ENCODE measurements around the gene MRTFB. TPM values are rescaled to one million over a fixed set of nuclear protein-coding genes. Genes with fewer than 3 reads are reported as not detected.

The MRTFB gene
- total and polyA plus RNA-seq, 2 of the 13 experiments (the other 11 are each of a cell fraction or from before 2014, with no cell fraction given) = 11.4 to 14.0 TPM

DNA sequence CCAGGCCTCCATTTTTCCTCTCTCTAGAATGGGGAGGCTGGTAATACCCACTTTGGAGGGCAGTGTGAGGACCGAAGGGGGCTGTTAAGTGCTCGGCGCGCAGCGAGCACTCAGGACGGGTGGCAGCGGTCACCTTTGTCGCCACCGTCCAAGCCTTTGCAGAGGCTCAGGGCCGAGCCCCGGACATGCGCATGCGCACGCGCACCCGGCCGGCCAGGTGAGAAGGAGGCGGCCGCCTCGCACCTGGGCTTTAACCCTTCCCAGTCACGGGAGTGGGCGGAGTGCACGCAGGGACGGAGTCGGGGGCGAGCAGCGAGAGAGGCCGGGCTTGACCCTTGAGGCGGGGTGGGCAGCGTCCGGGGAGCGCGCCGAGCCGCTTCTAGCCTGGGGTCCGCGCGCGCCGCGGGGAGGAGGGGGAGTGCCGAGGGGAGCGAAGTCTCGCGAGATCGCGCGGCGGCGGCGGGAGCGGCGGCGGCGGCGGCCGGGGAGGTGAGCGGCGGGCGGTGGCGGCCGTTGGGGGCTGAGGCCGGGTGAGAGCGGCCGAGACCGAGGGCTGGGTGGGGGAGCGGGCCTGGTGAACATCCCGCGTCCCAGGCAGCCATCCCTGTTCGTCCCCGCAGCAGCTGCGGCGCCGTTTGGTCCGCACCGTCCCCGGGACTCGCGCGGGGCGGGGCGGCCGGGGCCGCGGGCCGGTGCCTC lies at the start of gene MRTFB (continued):
- peak; percentile 9; the same call in 1 of the 2 replicates for TF ChIP-seq ZNF644 (CRISPR knock-in tag; IDR thresholded peaks at IDR 0.05; ENCODE audit: low read depth)
- TF ChIP-seq, protein P1, sequence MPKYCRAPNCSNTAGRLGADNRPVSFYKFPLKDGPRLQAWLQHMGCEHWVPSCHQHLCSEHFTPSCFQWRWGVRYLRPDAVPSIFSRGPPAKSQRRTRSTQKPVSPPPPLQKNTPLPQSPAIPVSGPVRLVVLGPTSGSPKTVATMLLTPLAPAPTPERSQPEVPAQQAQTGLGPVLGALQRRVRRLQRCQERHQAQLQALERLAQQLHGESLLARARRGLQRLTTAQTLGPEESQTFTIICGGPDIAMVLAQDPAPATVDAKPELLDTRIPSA (CRISPR knock-in tag; IDR thresholded peaks at IDR 0.05; ENCODE audit: borderline replicate concordance) = no peak; the same call in 1 of the 2 replicates
- peak in 1 of 2 experiments; percentile 38; a peak in 2 of 4 replicates for TF ChIP-seq EP300 (IDR thresholded peaks at IDR 0.05; ENCODE audit: low read depth in 2 of 2, low read length in 2 of 2)
- TF ChIP-seq EP300 (CRISPR knock-in tag; IDR thresholded peaks at IDR 0.05; ENCODE audit: borderline replicate concordance) = no peak
- TF ChIP-seq ZNF441 (CRISPR knock-in tag; IDR thresholded peaks at IDR 0.05; ENCODE audit: borderline replicate concordance) = peak; percentile 96
- no peak for TF ChIP-seq RARG (CRISPR knock-in tag; IDR thresholded peaks at IDR 0.05; ENCODE audit: low read depth)
- TF ChIP-seq TBX2 (CRISPR knock-in tag; IDR thresholded peaks at IDR 0.05; ENCODE audit: borderline replicate concordance) = peak; percentile 94
- TF ChIP-seq AHR (CRISPR knock-in tag; IDR thresholded peaks at IDR 0.05) = peak; percentile 88; the same call in 1 of the 2 replicates
- TF ChIP-seq THYN1 (CRISPR knock-in tag; IDR thresholded peaks at IDR 0.05; ENCODE audit: borderline replicate concordance, low read depth) = no peak
- TF ChIP-seq, protein P2, sequence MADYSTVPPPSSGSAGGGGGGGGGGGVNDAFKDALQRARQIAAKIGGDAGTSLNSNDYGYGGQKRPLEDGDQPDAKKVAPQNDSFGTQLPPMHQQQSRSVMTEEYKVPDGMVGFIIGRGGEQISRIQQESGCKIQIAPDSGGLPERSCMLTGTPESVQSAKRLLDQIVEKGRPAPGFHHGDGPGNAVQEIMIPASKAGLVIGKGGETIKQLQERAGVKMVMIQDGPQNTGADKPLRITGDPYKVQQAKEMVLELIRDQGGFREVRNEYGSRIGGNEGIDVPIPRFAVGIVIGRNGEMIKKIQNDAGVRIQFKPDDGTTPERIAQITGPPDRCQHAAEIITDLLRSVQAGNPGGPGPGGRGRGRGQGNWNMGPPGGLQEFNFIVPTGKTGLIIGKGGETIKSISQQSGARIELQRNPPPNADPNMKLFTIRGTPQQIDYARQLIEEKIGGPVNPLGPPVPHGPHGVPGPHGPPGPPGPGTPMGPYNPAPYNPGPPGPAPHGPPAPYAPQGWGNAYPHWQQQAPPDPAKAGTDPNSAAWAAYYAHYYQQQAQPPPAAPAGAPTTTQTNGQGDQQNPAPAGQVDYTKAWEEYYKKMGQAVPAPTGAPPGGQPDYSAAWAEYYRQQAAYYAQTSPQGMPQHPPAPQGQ (CRISPR knock-in tag; IDR thresholded peaks at IDR 0.05; ENCODE audit: borderline replicate concordance) = peak; percentile 17; the same call in 1 of the 2 replicates
- peak; percentile 85 for TF ChIP-seq DR1 (CRISPR knock-in tag; IDR thresholded peaks at IDR 0.05)
- peak; percentile 47; the same call in 1 of the 2 replicates for TF ChIP-seq KDM4B (CRISPR knock-in tag; IDR thresholded peaks at IDR 0.05)
- TF ChIP-seq U2AF2 (IDR thresholded peaks at IDR 0.05; ENCODE audit: low read depth, low read length) = no peak
- TF ChIP-seq, protein P3, sequence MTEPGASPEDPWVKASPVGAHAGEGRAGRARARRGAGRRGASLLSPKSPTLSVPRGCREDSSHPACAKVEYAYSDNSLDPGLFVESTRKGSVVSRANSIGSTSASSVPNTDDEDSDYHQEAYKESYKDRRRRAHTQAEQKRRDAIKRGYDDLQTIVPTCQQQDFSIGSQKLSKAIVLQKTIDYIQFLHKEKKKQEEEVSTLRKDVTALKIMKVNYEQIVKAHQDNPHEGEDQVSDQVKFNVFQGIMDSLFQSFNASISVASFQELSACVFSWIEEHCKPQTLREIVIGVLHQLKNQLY (CRISPR knock-in tag; IDR thresholded peaks at IDR 0.05) = 0 out of 2 replicates have a peak, but pooled peaks have one; percentile 47
- TF ChIP-seq ZNF232 (CRISPR knock-in tag; IDR thresholded peaks at IDR 0.05; ENCODE audit: borderline replicate concordance) = peak; percentile 83; the same call in 1 of the 2 replicates
- TF ChIP-seq, protein P4, sequence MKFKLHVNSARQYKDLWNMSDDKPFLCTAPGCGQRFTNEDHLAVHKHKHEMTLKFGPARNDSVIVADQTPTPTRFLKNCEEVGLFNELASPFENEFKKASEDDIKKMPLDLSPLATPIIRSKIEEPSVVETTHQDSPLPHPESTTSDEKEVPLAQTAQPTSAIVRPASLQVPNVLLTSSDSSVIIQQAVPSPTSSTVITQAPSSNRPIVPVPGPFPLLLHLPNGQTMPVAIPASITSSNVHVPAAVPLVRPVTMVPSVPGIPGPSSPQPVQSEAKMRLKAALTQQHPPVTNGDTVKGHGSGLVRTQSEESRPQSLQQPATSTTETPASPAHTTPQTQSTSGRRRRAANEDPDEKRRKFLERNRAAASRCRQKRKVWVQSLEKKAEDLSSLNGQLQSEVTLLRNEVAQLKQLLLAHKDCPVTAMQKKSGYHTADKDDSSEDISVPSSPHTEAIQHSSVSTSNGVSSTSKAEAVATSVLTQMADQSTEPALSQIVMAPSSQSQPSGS (CRISPR knock-in tag; IDR thresholded peaks at IDR 0.05) = peak; percentile 78
- no peak; the same call in 1 of the 2 replicates for TF ChIP-seq TRIM24 (CRISPR knock-in tag; IDR thresholded peaks at IDR 0.05)
- TF ChIP-seq SMAD9 (CRISPR knock-in tag; IDR thresholded peaks at IDR 0.05) = peak; percentile 67; the same call in 1 of the 2 replicates
- TF ChIP-seq, protein P5, sequence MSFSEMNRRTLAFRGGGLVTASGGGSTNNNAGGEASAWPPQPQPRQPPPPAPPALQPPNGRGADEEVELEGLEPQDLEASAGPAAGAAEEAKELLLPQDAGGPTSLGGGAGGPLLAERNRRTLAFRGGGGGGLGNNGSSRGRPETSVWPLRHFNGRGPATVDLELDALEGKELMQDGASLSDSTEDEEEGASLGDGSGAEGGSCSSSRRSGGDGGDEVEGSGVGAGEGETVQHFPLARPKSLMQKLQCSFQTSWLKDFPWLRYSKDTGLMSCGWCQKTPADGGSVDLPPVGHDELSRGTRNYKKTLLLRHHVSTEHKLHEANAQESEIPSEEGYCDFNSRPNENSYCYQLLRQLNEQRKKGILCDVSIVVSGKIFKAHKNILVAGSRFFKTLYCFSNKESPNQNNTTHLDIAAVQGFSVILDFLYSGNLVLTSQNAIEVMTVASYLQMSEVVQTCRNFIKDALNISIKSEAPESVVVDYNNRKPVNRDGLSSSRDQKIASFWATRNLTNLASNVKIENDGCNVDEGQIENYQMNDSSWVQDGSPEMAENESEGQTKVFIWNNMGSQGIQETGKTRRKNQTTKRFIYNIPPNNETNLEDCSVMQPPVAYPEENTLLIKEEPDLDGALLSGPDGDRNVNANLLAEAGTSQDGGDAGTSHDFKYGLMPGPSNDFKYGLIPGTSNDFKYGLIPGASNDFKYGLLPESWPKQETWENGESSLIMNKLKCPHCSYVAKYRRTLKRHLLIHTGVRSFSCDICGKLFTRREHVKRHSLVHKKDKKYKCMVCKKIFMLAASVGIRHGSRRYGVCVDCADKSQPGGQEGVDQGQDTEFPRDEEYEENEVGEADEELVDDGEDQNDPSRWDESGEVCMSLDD (CRISPR knock-in tag; IDR thresholded peaks at IDR 0.05; ENCODE audit: borderline replicate concordance) = no peak
- TF ChIP-seq, protein P6, sequence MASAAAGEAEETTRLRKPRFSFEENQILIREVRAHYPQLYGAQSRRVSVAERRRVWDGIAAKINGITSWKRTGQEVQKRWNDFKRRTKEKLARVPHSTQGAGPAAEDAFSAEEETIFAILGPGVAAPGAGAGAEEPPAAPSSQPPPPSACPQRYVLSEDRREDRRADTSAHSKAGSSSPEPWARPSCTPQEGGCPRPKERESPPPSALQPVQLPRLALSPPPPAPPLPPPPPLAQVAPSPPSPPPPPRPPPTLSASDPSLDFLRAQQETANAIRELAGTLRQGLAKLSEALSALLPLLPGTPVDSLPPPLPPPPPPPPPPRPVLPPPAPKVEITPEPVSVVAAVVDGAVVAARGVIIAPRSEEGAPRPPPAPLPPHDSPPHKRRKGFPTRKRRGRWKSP (CRISPR knock-in tag; IDR thresholded peaks at IDR 0.05) = no peak

Data from HepG2 (cell line).